Glomerular visceral epithelial cell (primary cell): ENCODE data around the gene MARCHF9.
"Not testable (repeated sequence)": the region's sequence is repeated elsewhere in the genome, so short reads cannot be mapped to it uniquely, and the experiment has no call there.

ENCODE experiments used
- DNase-seq: peaks from one replicate; pipeline ENCODE4 v3.0.0-alpha.2; 2016; ENCODE audit errors: extremely low spot score

MARCHF9 gene

GRCh38 chr12:57754411-57755193 is at the start of gene MARCHF9:
TSS of gene MARCHF9 (plus strand) at chr12:57755103. CDS start at chr12:57755529, 426 bp downstream.
- DNase-seq = peak; percentile 74

- no peak for DNase-seq
Observed at GRCh38 chr12:57707250-57707649, 47.7 kb upstream of the MARCHF9 start.

GRCh38 chr12:57708296-57708695 is 46.6 kb upstream of the MARCHF9 start:
- DNase-seq = no peak

- no peak for DNase-seq
Observed at GRCh38 chr12:57712701-57713100, 42.2 kb upstream of the MARCHF9 start.

DNA sequence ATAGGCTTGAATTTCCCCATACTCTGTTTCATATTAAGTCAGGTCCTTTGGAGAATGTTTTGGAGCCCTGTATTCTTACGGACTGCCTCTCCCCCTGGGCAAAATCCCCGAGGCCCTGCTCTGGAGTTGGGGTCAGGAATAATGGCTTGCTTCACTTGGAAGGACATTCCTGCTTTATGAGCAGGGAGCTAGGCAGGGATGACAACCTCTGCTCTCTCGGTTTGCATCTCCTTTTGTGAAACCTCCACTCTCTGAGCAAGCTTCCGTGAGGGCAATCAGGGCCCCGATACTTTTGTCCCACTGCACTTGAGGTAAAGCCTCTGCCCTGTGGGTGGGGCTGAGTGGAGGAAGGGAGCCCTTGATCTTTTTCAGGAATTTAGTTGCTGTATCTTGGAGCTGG is 41.7 kb upstream of the MARCHF9 start:
- DNase-seq = no peak

DNA sequence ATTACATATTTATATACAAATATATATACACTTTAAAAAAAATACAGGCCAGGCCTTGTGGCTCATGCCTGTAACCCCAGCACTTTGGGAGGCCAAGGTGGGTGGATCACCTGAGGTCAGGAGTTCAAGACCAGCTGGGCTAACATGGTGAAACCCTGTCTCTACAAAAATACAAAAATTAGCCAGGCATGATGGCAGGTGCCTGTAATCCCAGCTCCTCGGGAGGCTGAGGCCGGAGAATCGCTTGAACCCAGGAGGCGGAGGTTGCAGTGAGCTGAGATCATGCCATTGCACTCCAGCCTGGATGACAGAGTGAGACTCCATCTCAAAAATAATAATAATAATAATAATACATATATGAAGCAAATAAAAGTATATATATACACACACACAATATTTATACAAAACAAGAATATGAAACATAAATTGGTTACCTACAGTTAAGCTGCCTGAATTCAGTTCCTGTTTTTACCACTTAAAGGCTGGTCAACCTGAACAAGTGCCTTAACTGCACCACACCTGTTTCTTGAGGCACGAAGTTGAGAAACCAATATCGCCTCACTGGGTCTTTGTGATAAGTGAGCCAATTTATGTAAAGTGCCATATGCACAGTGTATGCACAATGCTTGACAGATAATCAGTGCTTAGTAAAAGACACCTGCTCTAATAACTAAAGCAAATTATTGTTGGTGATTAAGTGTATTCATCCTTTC is 39.7 kb upstream of the MARCHF9 start:
- DNase-seq = not testable (repeated sequence)

GRCh38 chr12:57715786-57716185 is 39.1 kb upstream of the MARCHF9 start:
- no peak for DNase-seq

GRCh38 chr12:57716305-57716704 is 38.6 kb upstream of the MARCHF9 start:
- no peak for DNase-seq

- DNase-seq = no peak
Observed at GRCh38 chr12:57717131-57717530, 37.8 kb upstream of the MARCHF9 start.

- DNase-seq = no peak
Observed at GRCh38 chr12:57717846-57718640, 36.9 kb upstream of the MARCHF9 start.

DNA sequence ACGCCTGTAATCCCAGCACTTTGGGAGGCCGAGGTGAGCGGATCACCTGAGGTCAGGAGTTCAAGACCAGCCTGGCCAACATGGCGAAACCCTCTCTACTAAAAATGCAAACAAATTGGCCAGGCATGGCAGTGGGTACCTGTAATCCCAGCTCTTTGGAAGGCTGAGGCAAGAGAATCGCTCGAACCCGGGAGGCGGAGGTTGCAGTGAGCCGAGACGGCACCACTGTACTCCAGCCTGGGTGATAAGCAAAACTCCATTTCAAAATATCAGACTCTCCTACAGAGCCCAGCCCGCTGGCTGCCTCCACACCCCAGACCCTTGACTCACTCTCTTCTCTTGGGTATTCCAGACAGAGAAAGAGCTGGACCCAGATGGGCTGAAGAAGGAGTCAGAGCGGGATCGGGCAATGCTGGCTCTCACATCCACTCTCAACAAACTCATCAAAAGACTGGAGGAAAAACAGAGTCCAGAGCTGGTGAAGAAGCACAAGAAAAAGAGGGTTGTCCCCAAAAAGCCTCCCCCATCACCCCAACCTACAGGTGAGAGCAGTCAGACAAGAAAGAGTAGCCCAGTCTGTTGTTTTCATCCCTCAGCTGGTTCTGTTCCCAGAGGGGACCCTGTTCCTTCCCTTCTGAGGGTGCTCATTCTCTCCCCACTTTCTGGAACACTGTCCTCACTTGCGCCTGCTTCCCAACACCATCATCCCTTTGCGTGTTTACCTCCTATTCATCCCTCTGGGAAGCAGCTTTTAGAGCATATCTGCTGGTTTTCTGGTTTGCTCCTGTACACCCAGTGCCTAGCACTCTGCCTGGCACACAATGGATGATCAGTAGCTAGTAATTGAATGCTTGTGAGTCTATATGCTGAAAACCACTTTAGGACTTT is 36.0 kb upstream of the MARCHF9 start:
- no peak for DNase-seq

DNA sequence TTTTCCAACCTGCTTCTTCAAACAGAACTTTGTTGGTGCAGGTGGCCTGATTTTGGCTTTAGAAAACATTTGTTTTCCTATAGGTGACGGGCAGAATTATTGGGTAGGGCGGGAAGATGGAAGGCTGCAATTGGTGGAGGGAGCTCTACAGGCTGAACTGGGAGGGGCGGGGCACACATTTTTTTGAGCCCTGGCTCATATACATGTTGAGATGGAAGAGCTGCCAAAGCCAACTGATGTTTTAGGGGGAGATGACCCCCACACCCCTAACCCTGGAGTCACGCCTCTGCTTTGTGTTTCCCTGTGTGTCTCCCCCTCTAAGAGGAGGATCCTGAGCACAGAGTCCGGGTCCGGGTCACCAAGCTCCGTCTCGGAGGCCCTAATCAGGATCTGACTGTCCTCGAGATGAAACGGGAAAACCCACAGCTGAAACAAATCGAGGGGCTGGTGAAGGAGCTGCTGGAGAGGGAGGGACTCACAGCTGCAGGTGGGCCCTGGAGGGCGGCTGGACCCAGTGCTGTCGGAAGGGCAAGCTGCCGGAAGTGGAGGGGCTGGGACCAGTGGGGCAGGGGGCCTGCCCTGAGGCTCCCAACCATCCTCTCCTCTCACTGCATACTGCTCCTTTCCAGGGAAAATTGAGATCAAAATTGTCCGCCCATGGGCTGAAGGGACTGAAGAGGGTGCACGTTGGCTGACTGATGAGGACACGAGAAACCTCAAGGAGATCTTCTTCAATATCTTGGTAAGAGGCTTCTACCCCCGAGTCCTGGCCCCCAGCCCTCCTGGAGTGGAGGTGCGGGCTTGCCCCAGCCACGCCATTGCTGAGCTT is 34.9 kb upstream of the MARCHF9 start:
- DNase-seq = no peak

GRCh38 chr12:57720606-57721595 is 34.0 kb upstream of the MARCHF9 start:
- no peak for DNase-seq

DNA sequence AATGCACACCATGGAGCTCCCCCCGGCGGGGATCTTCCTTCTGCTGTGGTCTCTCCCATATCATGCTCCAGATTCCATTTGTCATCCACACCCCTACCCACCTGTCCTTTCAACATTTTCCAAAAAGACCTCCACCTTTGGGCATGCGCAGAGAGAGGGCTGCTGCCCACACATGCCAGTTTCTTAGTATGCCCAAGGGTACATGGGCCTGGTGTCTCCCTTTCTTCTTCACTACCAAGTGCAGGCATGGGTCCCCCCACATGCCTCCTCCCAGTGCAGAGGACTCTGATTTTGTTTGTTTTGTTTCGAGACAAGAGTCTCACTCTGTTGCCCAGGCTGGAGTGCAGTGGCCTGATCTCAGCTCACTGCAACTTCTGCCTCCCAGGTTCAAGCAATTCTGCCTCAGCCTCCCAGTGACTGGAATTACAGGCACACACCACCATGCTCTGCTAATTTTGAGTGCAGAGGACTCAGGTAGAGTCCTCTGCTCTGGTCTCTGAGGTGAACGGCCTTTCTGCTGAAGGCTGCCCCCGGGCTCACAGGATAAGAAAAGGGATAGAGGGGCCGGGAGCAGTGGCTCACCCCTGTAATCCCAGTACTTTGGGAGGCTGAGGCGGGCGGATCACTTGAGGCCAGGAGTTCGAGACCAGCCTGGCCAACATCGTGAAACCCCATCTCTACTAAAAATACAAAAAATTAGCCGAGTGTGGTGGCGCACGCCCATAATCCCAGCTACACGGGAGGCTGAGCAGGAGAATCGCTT is 32.9 kb upstream of the MARCHF9 start:
- DNase-seq = not testable (repeated sequence)

- DNase-seq = no peak
Observed at GRCh38 chr12:57722716-57723629, 31.9 kb upstream of the MARCHF9 start.

GRCh38 chr12:57723630-57723962 is 31.3 kb upstream of the MARCHF9 start:
- DNase-seq = no peak
